Dedifferentiated amniotic fluid mesenchymal stem cell (primary cell): ENCODE measurements around the gene KCNMB3.

Source experiments
- DNase-seq: peaks from one replicate; pipeline ENCODE4 v3.0.0-alpha.2; 2016; ENCODE audit errors: extremely low spot score

KCNMB3 gene

DNA sequence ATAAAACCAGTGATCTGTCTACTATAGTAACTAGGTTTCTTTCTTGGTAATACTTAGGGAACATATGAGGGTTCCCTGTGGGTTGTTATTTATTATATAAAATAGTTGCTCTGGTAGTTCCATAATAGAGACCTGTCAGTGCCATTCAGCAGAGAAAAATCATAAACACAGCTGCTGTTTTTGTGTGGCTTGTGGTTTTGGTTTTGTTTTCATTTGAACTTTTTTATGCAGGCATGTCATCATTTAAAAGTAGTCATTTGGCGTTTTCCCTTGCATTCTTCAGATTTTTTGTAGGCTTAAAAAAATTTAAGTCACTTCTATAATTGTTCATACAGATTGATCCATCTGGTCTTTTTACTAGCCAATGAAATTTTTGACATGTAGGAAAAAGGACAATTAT lies 54.8 kb downstream of the KCNMB3 start:
- peak; percentile 91 for DNase-seq

DNA sequence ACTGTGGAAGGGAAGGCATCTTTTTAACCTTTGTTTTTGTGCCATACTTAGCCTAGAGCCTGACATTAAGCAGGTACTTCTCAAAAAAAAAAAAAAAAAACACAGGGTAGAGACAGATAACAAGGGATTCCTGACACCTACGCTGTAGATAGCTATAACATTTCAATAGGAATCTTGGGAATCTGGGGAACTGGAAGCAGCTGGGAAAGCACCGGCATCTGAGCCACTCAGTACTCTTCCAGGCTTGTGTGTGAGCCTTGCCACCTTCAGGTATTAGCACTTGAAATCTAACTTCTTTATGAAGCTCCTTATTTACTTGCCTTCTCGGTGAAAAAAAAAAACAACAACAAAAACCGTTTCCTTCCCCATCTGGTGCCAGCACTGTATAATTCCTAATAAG lies 56.0 kb downstream of the KCNMB3 start:
- DNase-seq: no peak
